ENCODE measurements around the gene PBXIP1.
"Not testable (repeated sequence)": the region's sequence is repeated elsewhere in the genome, so short reads cannot be mapped to it uniquely, and the experiment has no call there.

PBXIP1 gene

GRCh38 chr1:154990276-154990675 is 34.4 kb upstream of the PBXIP1 start:
- Histone ChIP-seq H3K27ac (ENCODE audit: low read length) (no peak overlapping the region), H3K4me1 (ENCODE audit: control insufficient read depth, low read depth, low read length) (no peaks in the 10 kb centered on the region), H3K27me3 (ENCODE audit: control insufficient read depth, insufficient read depth, low read length) (no peaks in the 10 kb centered on the region), H3K36me3 (ENCODE audit: control insufficient read depth, low read depth, low read length) (peaks cover 43% of the 10 kb centered on the region), H3K9me3 (ENCODE audit: control insufficient read depth, low read depth, low read length) (no peaks in the 10 kb centered on the region), H3K4me3 (ENCODE audit: low read length) (no peak overlapping the region), H3K9ac (ENCODE audit: low read length) (no peak overlapping the region)

- no peak overlapping the region for H3K4me3 ChIP-seq (ENCODE audit: low read length)
- peaks cover 43% of the 10 kb centered on the region for H3K36me3 ChIP-seq (ENCODE audit: control insufficient read depth, low read depth, low read length)
- no peaks in the 10 kb centered on the region for H3K9me3 ChIP-seq (ENCODE audit: control insufficient read depth, low read depth, low read length)
- no peaks in the 10 kb centered on the region for H3K27me3 ChIP-seq (ENCODE audit: control insufficient read depth, insufficient read depth, low read length)
- H3K4me1 ChIP-seq (ENCODE audit: control insufficient read depth, low read depth, low read length): no peaks in the 10 kb centered on the region
- H3K27ac ChIP-seq (ENCODE audit: low read length): no peak overlapping the region
- no peak overlapping the region for H3K9ac ChIP-seq (ENCODE audit: low read length)
Measured at GRCh38 chr1:154989195-154989860, 33.4 kb upstream of the PBXIP1 start.

GRCh38 chr1:154988058-154988954 is 32.4 kb upstream of the PBXIP1 start:
- Histone ChIP-seq H3K27ac (ENCODE audit: low read length) (no peak overlapping the region), H3K9ac (ENCODE audit: low read length) (no peak overlapping the region), H3K9me3 (ENCODE audit: control insufficient read depth, low read depth, low read length) (no peaks in the 10 kb centered on the region), H3K27me3 (ENCODE audit: control insufficient read depth, insufficient read depth, low read length) (no peaks in the 10 kb centered on the region), H3K36me3 (ENCODE audit: control insufficient read depth, low read depth, low read length) (peaks cover 43% of the 10 kb centered on the region), H3K4me1 (ENCODE audit: control insufficient read depth, low read depth, low read length) (no peaks in the 10 kb centered on the region), H3K4me3 (ENCODE audit: low read length) (no peak overlapping the region)

GRCh38 chr1:154987326-154987725 is 31.4 kb upstream of the PBXIP1 start:
- Histone ChIP-seq H3K4me1 (ENCODE audit: control insufficient read depth, low read depth, low read length) (peaks cover 5% of the 10 kb centered on the region), H3K9me3 (ENCODE audit: control insufficient read depth, low read depth, low read length) (no peaks in the 10 kb centered on the region), H3K27me3 (ENCODE audit: control insufficient read depth, insufficient read depth, low read length) (no peaks in the 10 kb centered on the region), H3K27ac (ENCODE audit: low read length) (no peak overlapping the region), H3K36me3 (ENCODE audit: control insufficient read depth, low read depth, low read length) (peaks cover 40% of the 10 kb centered on the region), H3K4me3 (ENCODE audit: low read length) (no peak overlapping the region), H3K9ac (ENCODE audit: low read length) (no peak overlapping the region)

- H3K9ac ChIP-seq (ENCODE audit: low read length); H3K9me3 ChIP-seq (ENCODE audit: control insufficient read depth, low read depth, low read length); H3K4me1 ChIP-seq (ENCODE audit: control insufficient read depth, low read depth, low read length); H3K27ac ChIP-seq (ENCODE audit: low read length); H3K27me3 ChIP-seq (ENCODE audit: control insufficient read depth, insufficient read depth, low read length); H3K4me3 ChIP-seq (ENCODE audit: low read length): not testable (repeated sequence)
- peaks cover 40% of the 10 kb centered on the region for H3K36me3 ChIP-seq (ENCODE audit: control insufficient read depth, low read depth, low read length)
Measured at GRCh38 chr1:154986736-154987135, 30.8 kb upstream of the PBXIP1 start.

- Histone ChIP-seq H3K4me3 (ENCODE audit: low read length) (peak overlapping the region; percentile 98), H3K27me3 (ENCODE audit: control insufficient read depth, insufficient read depth, low read length) (no peaks in the 10 kb centered on the region), H3K9ac (ENCODE audit: low read length) (peak overlapping the region; percentile 99), H3K27ac (ENCODE audit: low read length) (peak overlapping the region; percentile 74), H3K36me3 (ENCODE audit: control insufficient read depth, low read depth, low read length) (peaks cover 31% of the 10 kb centered on the region), H3K4me1 (ENCODE audit: control insufficient read depth, low read depth, low read length) (peaks cover 6% of the 10 kb centered on the region), H3K9me3 (ENCODE audit: control insufficient read depth, low read depth, low read length) (no peaks in the 10 kb centered on the region)
Measured at GRCh38 chr1:154983776-154984466, 28.0 kb upstream of the PBXIP1 start.

- H3K27me3 ChIP-seq (ENCODE audit: control insufficient read depth, insufficient read depth, low read length): no peaks in the 10 kb centered on the region
- no peaks in the 10 kb centered on the region for H3K9me3 ChIP-seq (ENCODE audit: control insufficient read depth, low read depth, low read length)
- peaks cover 29% of the 10 kb centered on the region for H3K36me3 ChIP-seq (ENCODE audit: control insufficient read depth, low read depth, low read length)
- peaks cover 6% of the 10 kb centered on the region for H3K4me1 ChIP-seq (ENCODE audit: control insufficient read depth, low read depth, low read length)
- peak within 1 kb of the TSS; percentile 99 for H3K9ac ChIP-seq (ENCODE audit: low read length)
- peak within 1 kb of the TSS; percentile 92 for H3K27ac ChIP-seq (ENCODE audit: low read length)
- peak within 1 kb of the TSS; percentile 98 for H3K4me3 ChIP-seq (ENCODE audit: low read length)
Measured at GRCh38 chr1:154982897-154983648, 27.2 kb upstream of the PBXIP1 start, which contains the start of gene FLAD1. Gene FLAD1, plus strand, starts transcription at chr1:154983344. Its CDS starts 351 bp downstream, at chr1:154983695.

- Histone ChIP-seq H3K4me3 (ENCODE audit: low read length) (peak overlapping the region; percentile 75), H3K36me3 (ENCODE audit: control insufficient read depth, low read depth, low read length) (peaks cover 26% of the 10 kb centered on the region), H3K4me1 (ENCODE audit: control insufficient read depth, low read depth, low read length) (peaks cover 6% of the 10 kb centered on the region), H3K27me3 (ENCODE audit: control insufficient read depth, insufficient read depth, low read length) (no peaks in the 10 kb centered on the region), H3K9me3 (ENCODE audit: control insufficient read depth, low read depth, low read length) (no peaks in the 10 kb centered on the region), H3K9ac (ENCODE audit: low read length) (peak overlapping the region; percentile 91), H3K27ac (ENCODE audit: low read length) (peak overlapping the region; percentile 92)
Measured at GRCh38 chr1:154982341-154982740, 26.4 kb upstream of the PBXIP1 start.

- Histone ChIP-seq H3K9ac (ENCODE audit: low read length) (no peak overlapping the region), H3K9me3 (ENCODE audit: control insufficient read depth, low read depth, low read length) (no peaks in the 10 kb centered on the region), H3K27me3 (ENCODE audit: control insufficient read depth, insufficient read depth, low read length) (no peaks in the 10 kb centered on the region), H3K4me1 (ENCODE audit: control insufficient read depth, low read depth, low read length) (peaks cover 18% of the 10 kb centered on the region), H3K27ac (ENCODE audit: low read length) (no peak overlapping the region), H3K36me3 (ENCODE audit: control insufficient read depth, low read depth, low read length) (peaks cover 23% of the 10 kb centered on the region), H3K4me3 (ENCODE audit: low read length) (no peak overlapping the region)
Measured at GRCh38 chr1:154978360-154978759, 22.5 kb upstream of the PBXIP1 start.

- H3K9ac ChIP-seq (ENCODE audit: low read length); H3K4me3 ChIP-seq (ENCODE audit: low read length): not testable (repeated sequence)
- peaks cover 21% of the 10 kb centered on the region for H3K4me1 ChIP-seq (ENCODE audit: control insufficient read depth, low read depth, low read length)
Measured at GRCh38 chr1:154977762-154978161, 21.9 kb upstream of the PBXIP1 start.

More at GRCh38 chr1:154977762-154978161, 21.9 kb upstream of the PBXIP1 start:
- not testable (repeated sequence) for H3K9me3 ChIP-seq (ENCODE audit: control insufficient read depth, low read depth, low read length); H3K27me3 ChIP-seq (ENCODE audit: control insufficient read depth, insufficient read depth, low read length); H3K27ac ChIP-seq (ENCODE audit: low read length)
- peaks cover 23% of the 10 kb centered on the region for H3K36me3 ChIP-seq (ENCODE audit: control insufficient read depth, low read depth, low read length)
